Common myeloid progenitor, CD34-positive (primary cell): ENCODE data around the gene BMAL1.
"Not testable (repeated sequence)": the region's sequence is repeated elsewhere in the genome, so short reads cannot be mapped to it uniquely, and the experiment has no call there.

Source experiments
- CTCF ChIA-PET: fragments of 350-600 bp; sonication (Branson Sonifier 250); formaldehyde crosslinking; loops from one replicate; lab custom pipeline; 2021; ENCODE audit warnings: antibody characterized with exemption; lab: Charles Lee
- POLR2A ChIA-PET: fragments of 350-600 bp; sonication (Branson Sonifier 250); formaldehyde crosslinking; loops from one replicate; lab custom pipeline; 2021; ENCODE audit warnings: antibody characterized with exemption; lab: Charles Lee
- DNase-seq, 3 donors: peaks; one replicate each; pipeline versions ENCODE4 v3.0.0 to v3.0.0-alpha.2; 2013
- H3K27ac ChIP-seq, 2 experiments: 1 replicate in 1 of 2; 2 replicates in 1 of 2; pipeline ENCODE4 v1.7.0; 2013; ENCODE audit warnings: inconsistent platforms in 2 of 2, low read length in 2 of 2, mild to moderate bottlenecking in 2 of 2, low read depth in 1 of 2, moderate library complexity in 1 of 2; ENCODE audit not compliant: severe bottlenecking in 2 of 2, insufficient read depth in 1 of 2, poor library complexity in 1 of 2
- H3K27me3 ChIP-seq, 5 experiments: replicated peaks in 2 of 5; 1 replicate in 3 of 5; 2 replicates in 2 of 5; pipeline versions ENCODE4 v1.6.1 to v1.7.0; 2013; ENCODE audit warnings: low read length in 4 of 5, mild to moderate bottlenecking in 2 of 5, moderate library complexity in 2 of 5, inconsistent platforms in 1 of 5; ENCODE audit not compliant: insufficient read depth in 5 of 5, control insufficient read depth in 4 of 5
- H3K36me3 ChIP-seq, 4 experiments: 1 replicate in 2 of 4; 2 replicates in 2 of 4; pipeline versions ENCODE4 v1.6.1 to v1.7.0; 2013; ENCODE audit warnings: low read length in 3 of 4, control low read depth in 1 of 4, mild to moderate bottlenecking in 1 of 4; ENCODE audit not compliant: control insufficient read depth in 4 of 4, insufficient read depth in 4 of 4
- H3K4me1 ChIP-seq, 4 experiments: 1 replicate in 3 of 4; 2 replicates in 1 of 4; pipeline versions ENCODE4 v1.6.1 to v1.7.1; 2013; ENCODE audit warnings: low read length in 3 of 4, mild to moderate bottlenecking in 3 of 4, control low read depth in 1 of 4, inconsistent platforms in 1 of 4, moderate library complexity in 1 of 4; ENCODE audit not compliant: control insufficient read depth in 4 of 4, insufficient read depth in 4 of 4; ENCODE audit errors: control extremely low read depth in 1 of 4
- H3K4me3 ChIP-seq, 7 experiments: 1 replicate in 4 of 7; 2 replicates in 3 of 7; pipeline versions ENCODE4 v1.5.1 to v1.7.0; 2013; ENCODE audit warnings: mild to moderate bottlenecking in 7 of 7, low read length in 6 of 7, moderate library complexity in 6 of 7, inconsistent platforms in 2 of 7, low read depth in 2 of 7, control low read depth in 1 of 7; ENCODE audit not compliant: insufficient read depth in 4 of 7, control insufficient read depth in 1 of 7; ENCODE audit errors: extremely low read depth in 1 of 7
- H3K9me3 ChIP-seq, 5 experiments: 1 replicate in 4 of 5; 2 replicates in 1 of 5; pipeline versions ENCODE4 v1.6.1 to v1.7.1; 2013; ENCODE audit warnings: low read length in 4 of 5, mild to moderate bottlenecking in 2 of 5, inconsistent platforms in 1 of 5, low read depth in 1 of 5, moderate library complexity in 1 of 5; ENCODE audit not compliant: control insufficient read depth in 4 of 5, insufficient read depth in 2 of 5; ENCODE audit errors: control extremely low read depth in 1 of 5
- WGBS: methylation state at CpG from one replicate; pipeline ENCODE4 v1.1.5; 2013; ENCODE audit not compliant: insufficient coverage; 5-methylcytosine and 5-hydroxymethylcytosine counted together

Gene BMAL1

GRCh38 chr11:13398335-13398734 is 120.7 kb downstream of the BMAL1 start:
- POLR2A ChIA-PET, H3K4me1 ChIP-seq, H3K4me3 ChIP-seq, CTCF ChIA-PET, DNase-seq, H3K27ac ChIP-seq, H3K27me3 ChIP-seq: not testable (repeated sequence)
- Histone ChIP-seq H3K36me3 (peaks cover 14 to 28% (median 16%) of the 10 kb centered on the region in 4 experiments), H3K9me3 (peaks cover 0 to 11% (median 4%) of the 10 kb centered on the region in 5 experiments)

DNA sequence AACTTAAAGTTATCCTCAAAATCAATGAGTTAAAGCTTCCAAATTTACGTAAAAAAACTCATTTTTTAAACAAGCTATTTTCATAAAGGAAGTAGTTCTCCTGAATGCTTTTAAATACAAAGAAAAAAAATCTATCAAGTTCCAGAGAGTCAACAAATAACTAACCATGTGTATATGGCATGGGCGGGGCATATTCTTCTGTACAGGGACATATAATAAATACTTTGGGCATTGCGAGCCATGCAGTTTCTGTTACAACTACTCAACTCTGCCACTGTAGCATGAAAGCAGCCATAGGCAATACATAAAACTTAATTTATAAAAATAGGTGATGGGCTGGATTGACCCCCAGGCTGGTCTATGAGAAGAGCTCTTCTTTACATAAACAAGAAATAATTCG is 127.6 kb downstream of the BMAL1 start:
- H3K27me3 ChIP-seq: no peaks in the 10 kb centered on the region
- H3K27ac ChIP-seq: no peak overlapping the region
- H3K4me1 ChIP-seq: no peaks in the 10 kb centered on the region
- peaks cover 27 to 67% (median 34%) of the 10 kb centered on the region in 4 experiments for H3K36me3 ChIP-seq
- ChIA-PET CTCF (no interaction called here), POLR2A (no interaction called here)
- H3K4me3 ChIP-seq: no peak overlapping the region
- peaks cover 0 to 11% (median 4%) of the 10 kb centered on the region in 5 experiments for H3K9me3 ChIP-seq
- no peak for DNase-seq
- 100% methylated on average over 1 of the region's 4 CpGs for WGBS

GRCh38 chr11:13415201-13415600 is 137.6 kb downstream of the BMAL1 start:
- ChIA-PET CTCF (interaction anchor here (0.6 to 1.4 kb wide), 2 partner anchors 49 to 280 kb away, joined by 3 read pairs; no protein-coding TSS in a partner anchor), POLR2A (no interaction called here)
- H3K4me1 ChIP-seq: no peaks in the 10 kb centered on the region
- no peaks in the 10 kb centered on the region for H3K27me3 ChIP-seq
- H3K27ac ChIP-seq: no peak overlapping the region
- peaks cover 2 to 56% (median 35%) of the 10 kb centered on the region in 4 experiments for H3K36me3 ChIP-seq
- no peak for DNase-seq
- no peaks in the 10 kb centered on the region for H3K9me3 ChIP-seq
- 100% methylated on average over 3 of the region's 3 CpGs for WGBS
- H3K4me3 ChIP-seq: no peak overlapping the region

DNA sequence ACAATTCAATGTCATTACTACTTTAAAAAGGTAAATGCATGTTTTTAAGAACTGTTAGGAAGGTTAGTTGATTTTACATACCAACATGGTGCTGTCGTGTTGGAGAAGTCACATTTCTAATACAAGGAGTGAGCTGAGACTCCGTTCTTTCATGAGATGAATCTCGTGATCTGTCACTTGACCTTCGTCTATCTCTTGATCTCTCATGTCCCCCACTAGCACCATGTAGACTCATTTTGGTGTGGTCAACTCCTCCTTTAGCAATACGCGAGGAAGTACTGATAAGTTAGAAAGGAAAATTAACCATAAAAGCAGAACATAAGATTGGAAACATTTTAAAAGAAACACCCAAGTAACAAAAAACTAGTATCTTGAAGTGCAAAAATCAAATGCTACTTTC is 144.0 kb downstream of the BMAL1 start:
- H3K9me3 ChIP-seq: peaks cover 0 to 19% (median 5%) of the 10 kb centered on the region in 5 experiments
- ChIA-PET CTCF (interaction anchor here (1.0 kb wide), 1 partner anchor 87 kb away, joined by 3 read pairs; no protein-coding TSS in a partner anchor), POLR2A (no interaction called here)
- no peaks in the 10 kb centered on the region for H3K4me1 ChIP-seq
- H3K4me3 ChIP-seq: no peak overlapping the region
- peaks cover 2 to 15% (median 9%) of the 10 kb centered on the region in 4 experiments for H3K36me3 ChIP-seq
- H3K27ac ChIP-seq: no peak overlapping the region
- H3K27me3 ChIP-seq: no peaks in the 10 kb centered on the region
- DNase-seq: no peak
- WGBS: 88% methylated on average over 6 of the region's 6 CpGs

- DNase-seq: no peak
- Histone ChIP-seq H3K4me3 (no peak overlapping the region), H3K27ac (no peak overlapping the region), H3K36me3 (peaks cover 2 to 9% (median 4%) of the 10 kb centered on the region in 4 experiments), H3K4me1 (no peaks in the 10 kb centered on the region), H3K27me3 (no peaks in the 10 kb centered on the region), H3K9me3 (peaks cover 6 to 31% (median 10%) of the 10 kb centered on the region in 5 experiments)
- ChIA-PET CTCF (no interaction called here), POLR2A (no interaction called here)
- 100% methylated on average over 1 of the region's 6 CpGs for WGBS
Measured at GRCh38 chr11:13423372-13423771, 145.8 kb downstream of the BMAL1 start.

DNA sequence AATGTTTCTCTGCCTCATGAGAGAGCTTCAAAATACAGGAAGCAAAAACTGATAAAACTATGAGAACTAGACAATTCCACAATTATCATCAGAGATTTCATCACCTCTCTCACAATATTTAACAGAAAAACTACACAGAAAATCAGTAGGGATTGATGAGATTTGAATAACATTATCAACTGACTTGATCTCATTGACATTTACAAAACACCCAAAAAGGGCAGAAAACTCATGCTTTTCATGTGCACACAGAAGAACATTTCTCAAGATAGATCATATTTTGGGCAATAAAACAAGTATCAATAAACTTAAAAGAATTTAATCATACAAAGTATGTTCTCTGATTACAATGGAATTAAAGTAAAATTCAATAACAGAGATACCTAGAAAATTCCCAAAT is 149.8 kb downstream of the BMAL1 start:
- peaks cover 6 to 50% (median 19%) of the 10 kb centered on the region in 5 experiments for H3K9me3 ChIP-seq
- H3K4me1 ChIP-seq: no peaks in the 10 kb centered on the region
- ChIA-PET POLR2A (no interaction called here), CTCF (no interaction called here)
- H3K36me3 ChIP-seq: peaks cover 0 to 9% (median 4%) of the 10 kb centered on the region in 4 experiments
- no peaks in the 10 kb centered on the region for H3K27me3 ChIP-seq
- no peak overlapping the region for H3K4me3 ChIP-seq
- DNase-seq: peak in 1 of 3 donors; percentile 29
- H3K27ac ChIP-seq: no peak overlapping the region

DNA sequence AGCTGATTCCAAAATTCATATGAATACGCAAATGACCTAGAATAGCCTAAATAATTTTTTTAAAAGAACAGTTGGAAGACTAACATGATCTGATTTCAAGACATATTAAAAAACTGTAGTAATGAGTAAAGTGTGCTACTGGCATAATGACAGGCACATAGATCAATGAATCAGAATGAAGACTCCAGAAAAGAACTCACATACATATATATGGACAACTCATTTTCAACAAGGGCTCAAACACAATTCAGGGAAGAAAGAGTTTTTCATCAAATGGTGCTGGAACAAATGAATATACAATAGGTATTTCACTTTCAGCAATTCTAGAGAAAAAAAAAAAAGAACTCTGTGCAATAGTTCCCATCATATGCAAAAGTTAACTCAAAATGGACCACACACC is 151.7 kb downstream of the BMAL1 start:
- no peak for DNase-seq
- no CpG with 5 or more reads among the region's 1 CpG for WGBS

More for the DNA sequence above, 151.7 kb downstream of the BMAL1 start:
- no peaks in the 10 kb centered on the region for H3K4me1 ChIP-seq
- H3K27me3 ChIP-seq: no peaks in the 10 kb centered on the region
- H3K36me3 ChIP-seq: peaks cover 0 to 9% (median 4%) of the 10 kb centered on the region in 4 experiments
- POLR2A ChIA-PET: no interaction called here
- H3K4me3 ChIP-seq: no peak overlapping the region
- peaks cover 6 to 50% (median 19%) of the 10 kb centered on the region in 5 experiments for H3K9me3 ChIP-seq
- H3K27ac ChIP-seq: no peak overlapping the region
- CTCF ChIA-PET: no interaction called here
